ENCODE results near the gene NLGN2.

DNA sequence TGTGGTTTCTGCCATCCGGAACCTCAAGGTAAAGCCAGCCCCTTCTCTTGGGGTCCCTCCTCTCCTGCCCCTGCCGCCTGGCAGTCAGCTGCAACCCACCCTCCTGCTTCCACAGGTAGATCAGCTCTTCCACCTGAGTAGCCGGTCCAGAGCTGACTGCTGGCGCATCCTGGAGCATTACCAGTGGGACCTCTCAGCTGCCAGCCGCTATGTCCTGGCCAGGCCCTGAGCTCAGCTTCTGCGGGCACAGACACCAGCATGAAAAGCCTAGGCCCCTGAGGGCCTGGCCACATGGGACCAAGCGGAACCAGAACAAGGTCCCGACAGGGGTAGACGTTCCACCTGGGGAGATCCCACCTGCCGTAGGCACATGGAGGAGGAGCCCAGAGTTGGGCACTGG lies 18.8 kb upstream of the NLGN2 start:
- TF ChIP-seq TAF1 (IDR thresholded peaks at IDR 0.05; ENCODE audit: low read depth) (no peak), YY1 (IDR thresholded peaks at IDR 0.05; ENCODE audit: low read depth) (no peak), CEBPB (IDR thresholded peaks at IDR 0.05) (no peak), RAD21 (IDR thresholded peaks at IDR 0.05; ENCODE audit: low read depth) (no peak), EP300 (IDR thresholded peaks at IDR 0.05; ENCODE audit: borderline replicate concordance) (no peak), EGR1 (IDR thresholded peaks at IDR 0.05) (no peak), CREB1 (IDR thresholded peaks at IDR 0.05; ENCODE audit: low read depth) (no peak), NFIC (IDR thresholded peaks at IDR 0.05) (no peak), FOXM1 (IDR thresholded peaks at IDR 0.05; ENCODE audit: borderline replicate concordance, low read depth) (no peak), TEAD4 (IDR thresholded peaks at IDR 0.05) (no peak)
- TF ChIP-seq, protein P1, sequence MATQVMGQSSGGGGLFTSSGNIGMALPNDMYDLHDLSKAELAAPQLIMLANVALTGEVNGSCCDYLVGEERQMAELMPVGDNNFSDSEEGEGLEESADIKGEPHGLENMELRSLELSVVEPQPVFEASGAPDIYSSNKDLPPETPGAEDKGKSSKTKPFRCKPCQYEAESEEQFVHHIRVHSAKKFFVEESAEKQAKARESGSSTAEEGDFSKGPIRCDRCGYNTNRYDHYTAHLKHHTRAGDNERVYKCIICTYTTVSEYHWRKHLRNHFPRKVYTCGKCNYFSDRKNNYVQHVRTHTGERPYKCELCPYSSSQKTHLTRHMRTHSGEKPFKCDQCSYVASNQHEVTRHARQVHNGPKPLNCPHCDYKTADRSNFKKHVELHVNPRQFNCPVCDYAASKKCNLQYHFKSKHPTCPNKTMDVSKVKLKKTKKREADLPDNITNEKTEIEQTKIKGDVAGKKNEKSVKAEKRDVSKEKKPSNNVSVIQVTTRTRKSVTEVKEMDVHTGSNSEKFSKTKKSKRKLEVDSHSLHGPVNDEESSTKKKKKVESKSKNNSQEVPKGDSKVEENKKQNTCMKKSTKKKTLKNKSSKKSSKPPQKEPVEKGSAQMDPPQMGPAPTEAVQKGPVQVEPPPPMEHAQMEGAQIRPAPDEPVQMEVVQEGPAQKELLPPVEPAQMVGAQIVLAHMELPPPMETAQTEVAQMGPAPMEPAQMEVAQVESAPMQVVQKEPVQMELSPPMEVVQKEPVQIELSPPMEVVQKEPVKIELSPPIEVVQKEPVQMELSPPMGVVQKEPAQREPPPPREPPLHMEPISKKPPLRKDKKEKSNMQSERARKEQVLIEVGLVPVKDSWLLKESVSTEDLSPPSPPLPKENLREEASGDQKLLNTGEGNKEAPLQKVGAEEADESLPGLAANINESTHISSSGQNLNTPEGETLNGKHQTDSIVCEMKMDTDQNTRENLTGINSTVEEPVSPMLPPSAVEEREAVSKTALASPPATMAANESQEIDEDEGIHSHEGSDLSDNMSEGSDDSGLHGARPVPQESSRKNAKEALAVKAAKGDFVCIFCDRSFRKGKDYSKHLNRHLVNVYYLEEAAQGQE (IDR thresholded peaks at IDR 0.05; ENCODE audit: low read depth): no peak
- TF ChIP-seq, protein P2, sequence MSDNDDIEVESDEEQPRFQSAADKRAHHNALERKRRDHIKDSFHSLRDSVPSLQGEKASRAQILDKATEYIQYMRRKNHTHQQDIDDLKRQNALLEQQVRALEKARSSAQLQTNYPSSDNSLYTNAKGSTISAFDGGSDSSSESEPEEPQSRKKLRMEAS (IDR thresholded peaks at IDR 0.05): no peak
- TF ChIP-seq, protein P3, sequence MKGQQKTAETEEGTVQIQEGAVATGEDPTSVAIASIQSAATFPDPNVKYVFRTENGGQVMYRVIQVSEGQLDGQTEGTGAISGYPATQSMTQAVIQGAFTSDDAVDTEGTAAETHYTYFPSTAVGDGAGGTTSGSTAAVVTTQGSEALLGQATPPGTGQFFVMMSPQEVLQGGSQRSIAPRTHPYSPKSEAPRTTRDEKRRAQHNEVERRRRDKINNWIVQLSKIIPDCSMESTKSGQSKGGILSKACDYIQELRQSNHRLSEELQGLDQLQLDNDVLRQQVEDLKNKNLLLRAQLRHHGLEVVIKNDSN (IDR thresholded peaks at IDR 0.05): no peak
